A549 (cell line): ENCODE results near the gene ST6GAL1. TPM values are rescaled to one million over a fixed set of nuclear protein-coding genes. Genes with fewer than 3 reads are reported as not detected.

Source experiments
- ATAC-seq, 2 experiments: fragments of 200-7000 bp in 1 of 2; fragments of >200 bp in 1 of 2; cut with Nextera tagmentation in 1 of 2; cut with Tn5 transposase in 1 of 2; 3 replicates each; pipeline versions ENCODE4 v1.8.0 to v1.9.1; 2018 to 2020; ENCODE audit warnings: mild to moderate bottlenecking in 1 of 2, moderate library complexity in 1 of 2
- CTCF ChIA-PET: fragments of 300-600 bp; sonication (Branson Sonifier 250); formaldehyde crosslinking; extraction: SDS; loops from one replicate; lab custom pipeline; 2021; ENCODE audit warnings: antibody characterized with exemption, inconsistent platforms; lab: Yijun Ruan, JAX
- POLR2A ChIA-PET: fragments of 350-600 bp; formaldehyde crosslinking; extraction: SDS; loops from one replicate; lab custom pipeline; 2021; ENCODE audit warnings: antibody characterized with exemption, inconsistent platforms; lab: Yijun Ruan, JAX
- DNase-seq, 2 experiments: peaks; one replicate each; pipeline versions ENCODE4 v3.0.0 to v3.0.0-alpha.2; 2011 to 2016; ENCODE audit warnings: low read depth in 1 of 2, low spot score in 1 of 2
- FAIRE-seq: peaks from 2 replicates; lab custom pipeline; 2011; peaks lifted over from hg19 to GRCh38; lab: Jason Lieb, UNC
- H3K27ac ChIP-seq, 2 experiments: fragments of >200 bp; sonication (Bioruptor Twin); formaldehyde crosslinking; 3 replicates each; pipeline ENCODE4 v1.5.1; 2016 to 2017
- H3K4me1 ChIP-seq: fragments of >200 bp; sonication (Bioruptor Twin); formaldehyde crosslinking; 3 replicates; pipeline ENCODE4 v1.6.1; 2016
- H3K4me2 ChIP-seq: fragments of >200 bp; sonication (Bioruptor Twin); formaldehyde crosslinking; 3 replicates; pipeline ENCODE4 v1.6.1; 2016
- H3K4me3 ChIP-seq: fragments of >200 bp; sonication (Bioruptor Twin); formaldehyde crosslinking; 3 replicates; pipeline ENCODE4 v1.5.1; 2016
- H3K9me3 ChIP-seq: fragments of >200 bp; sonication (Bioruptor Twin); formaldehyde crosslinking; 3 replicates; pipeline ENCODE4 v1.6.1; 2016
- CBX2 ChIP-seq: fragments of 200-600 bp; sonication (generic); IDR thresholded peaks from 2 replicates; pipeline ENCODE4 v1.6.1; 2016; ENCODE audit warnings: low read depth, mild to moderate bottlenecking, borderline replicate concordance
- CBX8 ChIP-seq: fragments of 200-600 bp; sonication (generic); IDR thresholded peaks from 2 replicates; pipeline ENCODE4 v1.6.1; 2016
- CEBPB ChIP-seq, 2 experiments: fragments of >200 bp in 1 of 2; sonication (Bioruptor Twin) in 1 of 2; formaldehyde crosslinking in 1 of 2; IDR thresholded peaks; 2 replicates each; pipeline ENCODE4 v1.6.1; 2012 to 2016
- CHD4 ChIP-seq: fragments of 200-600 bp; sonication (generic); IDR thresholded peaks from 2 replicates; pipeline ENCODE4 v1.6.1; 2016; ENCODE audit warnings: antibody characterized with exemption, mild to moderate bottlenecking, borderline replicate concordance
- EHMT2 ChIP-seq: fragments of 200-600 bp; sonication (generic); IDR thresholded peaks from 2 replicates; pipeline ENCODE4 v1.6.1; 2016; ENCODE audit warnings: antibody characterized with exemption, low read depth, mild to moderate bottlenecking, moderate library complexity
- FOSB ChIP-seq: fragments of 250-450 bp; sonication (Bioruptor Pico); IDR thresholded peaks from 2 replicates; pipeline ENCODE4 v1.5.0; 2020; ENCODE audit warnings: mild to moderate bottlenecking, moderate library complexity
- FOXS1 ChIP-seq: fragments of 250-450 bp; sonication (Bioruptor Pico); IDR thresholded peaks from 2 replicates; pipeline ENCODE4 v1.5.0; 2020; ENCODE audit warnings: mild to moderate bottlenecking, moderate library complexity
- GATA3 ChIP-seq: IDR thresholded peaks from 2 replicates; pipeline ENCODE4 v1.6.1; 2012; ENCODE audit warnings: borderline replicate concordance
- HOXB5 ChIP-seq: fragments of 250-450 bp; sonication (Bioruptor Pico); IDR thresholded peaks from 2 replicates; pipeline ENCODE4 v1.5.0; 2020; ENCODE audit warnings: mild to moderate bottlenecking, moderate library complexity
- MAFK ChIP-seq: fragments of 450-650 bp; IDR thresholded peaks from 2 replicates; pipeline ENCODE4 v1.6.1; 2014; ENCODE audit not compliant: partially characterized antibody
- MAZ ChIP-seq: fragments of 150-350 bp; IDR thresholded peaks from 2 replicates; pipeline ENCODE4 v1.6.1; 2014; ENCODE audit warnings: antibody characterized with exemption, low read depth, low read length, borderline replicate concordance
- NPAS2 ChIP-seq: fragments of 250-450 bp; sonication (Bioruptor Pico); IDR thresholded peaks from 2 replicates; pipeline ENCODE4 v1.8.0; 2022; ENCODE audit warnings: mild to moderate bottlenecking, moderate library complexity, borderline replicate concordance
- NR3C1 ChIP-seq: fragments of >200 bp; sonication (Bioruptor Twin); formaldehyde crosslinking; IDR thresholded peaks from 3 replicates; pipeline ENCODE4 v1.6.1; 2017
- POLR2A ChIP-seq: IDR thresholded peaks from 2 replicates; pipeline ENCODE4 v1.6.1; 2012; ENCODE audit warnings: mild to moderate bottlenecking, low read length
- POLR2AphosphoS2 ChIP-seq: conservative IDR thresholded peaks from 2 replicates; pipeline ENCODE4 v1.6.1; 2012; ENCODE audit warnings: low read length, improper control_type of control experiment, inconsistent platforms
- RAD21 ChIP-seq, 2 experiments: fragments of >200 bp in 1 of 2; sonication (Bioruptor Twin) in 1 of 2; formaldehyde crosslinking in 1 of 2; IDR thresholded peaks in 1 of 2; conservative IDR thresholded peaks in 1 of 2; 2 replicates in 1 of 2; 3 replicates in 1 of 2; pipeline ENCODE4 v1.6.1; 2012 to 2018; ENCODE audit warnings: inconsistent platforms in 1 of 2
- RARB ChIP-seq: fragments of 250-450 bp; sonication (Bioruptor Pico); IDR thresholded peaks from 2 replicates; pipeline ENCODE4 v1.8.0; 2021; ENCODE audit warnings: mild to moderate bottlenecking, moderate library complexity
- SMC3 ChIP-seq: fragments of >200 bp; sonication (Bioruptor Twin); formaldehyde crosslinking; IDR thresholded peaks from 3 replicates; pipeline ENCODE4 v1.6.1; 2018; ENCODE audit warnings: inconsistent platforms
- SREBF2 ChIP-seq: fragments of 450-650 bp; IDR thresholded peaks from 2 replicates; pipeline ENCODE4 v1.6.1; 2014; ENCODE audit warnings: mild to moderate bottlenecking, moderate library complexity
- TFCP2L1 ChIP-seq: fragments of 250-450 bp; sonication (Bioruptor Pico); IDR thresholded peaks from 2 replicates; pipeline ENCODE4 v1.5.0; 2021; ENCODE audit warnings: mild to moderate bottlenecking
- ZC3H11A ChIP-seq: fragments of 450-650 bp; IDR thresholded peaks from 2 replicates; pipeline ENCODE4 v1.6.1; 2014; ENCODE audit warnings: antibody characterized with exemption, mild to moderate bottlenecking
- WGBS: methylation state at CpG from one replicate; pipeline ENCODE4 v1.1.6; 2017; ENCODE audit errors: missing lambda C conversion rate; 5-methylcytosine and 5-hydroxymethylcytosine counted together
- polyA plus RNA-seq, 4 experiments: library from polyadenylated mRNA; depleted of rRNA in 3 of 4; stranded (reverse); fragments of >200 nt; fragmentation: RNase III in 1 of 4; extraction: RNeasy Plus Mini Kit Qiagen cat#74134 plus additional on column Dnase treatment in 1 of 4; gene quantifications; 2 replicates in 3 of 4; 3 replicates in 1 of 4; pipeline ENCODE4 v1.2.3, GENCODE V29; 2011 to 2017

Gene ST6GAL1
- polyA plus RNA-seq, 2 of the 4 experiments (the other 2 are of a cell fraction), result 3.9 to 6.5 TPM

- ATAC-seq, result no peak
- ChIA-PET CTCF (interaction anchor here (0.9 to 1.5 kb wide), 2 partner anchors 10 to 19 kb away, joined by 3 read pairs; no protein-coding TSS in a partner anchor), POLR2A (no interaction called here)
- H3K4me2 ChIP-seq, result peak overlapping the region; percentile 45
- no peak for FAIRE-seq
- WGBS, result 78% methylated on average over 12 of the region's 12 CpGs
- H3K4me1 ChIP-seq, result peaks cover 36% of the 10 kb centered on the region
- no peaks in the 10 kb centered on the region for H3K9me3 ChIP-seq
- peak overlapping the region; percentile 73 to 87 for H3K27ac ChIP-seq
- no peak for TF ChIP-seq CBX2
- TF ChIP-seq CEBPB (IDR thresholded peaks at IDR 0.05), result peak; percentile 82 to 87
- DNase-seq, result no peak
- H3K4me3 ChIP-seq, result no peak overlapping the region
Observed at GRCh38 chr3:187064210-187065115, 134.1 kb downstream of the ST6GAL1 start.

GRCh38 chr3:187066228-187066995 lies 136.1 kb downstream of the ST6GAL1 start:
- no peak overlapping the region for H3K4me3 ChIP-seq
- CTCF ChIA-PET, result interaction anchor here (0.5 to 1.5 kb wide), 3 partner anchors 217 to 1947 kb away, joined by 3 to 5 read pairs (median 3); no protein-coding TSS in a partner anchor
- TF ChIP-seq CBX8, result no peak
- TF ChIP-seq GATA3, result no peak
- no peak for TF ChIP-seq EHMT2
- TF ChIP-seq POLR2A, result no peak
- TF ChIP-seq TFCP2L1 (CRISPR knock-in tag), result no peak
- TF ChIP-seq CHD4, result no peak
- no peak for TF ChIP-seq FOSB (CRISPR knock-in tag)
- no peak for TF ChIP-seq FOXS1
- TF ChIP-seq SMC3, result no peak
- no peak for TF ChIP-seq NPAS2 (CRISPR knock-in tag)
- no peak for TF ChIP-seq MAFK
- TF ChIP-seq RAD21 (conservative IDR thresholded peaks at IDR 0.05 in 1 of 2, IDR thresholded peaks at IDR 0.05 in 1 of 2), result no peak
- TF ChIP-seq POLR2AphosphoS2, result no peak
- TF ChIP-seq ZC3H11A, result no peak
- TF ChIP-seq, all 56 proteins: peak for 0
- H3K4me1 ChIP-seq, result peaks cover 36% of the 10 kb centered on the region
- no peak for FAIRE-seq
- POLR2A ChIA-PET, result no interaction called here
- H3K4me2 ChIP-seq, result no peak overlapping the region
- DNase-seq, result peak; percentile 46 to 66
- H3K9me3 ChIP-seq, result no peaks in the 10 kb centered on the region
- peak overlapping the region in 1 of 2 experiments; percentile 33; a peak in 1 of 6 replicates for H3K27ac ChIP-seq
- peak; percentile 80 to 84 for ATAC-seq
- WGBS, result 70% methylated on average over 7 of the region's 7 CpGs

- WGBS, result 84% methylated on average over 5 of the region's 5 CpGs
- no peak overlapping the region for H3K4me3 ChIP-seq
- H3K4me2 ChIP-seq, result no peak overlapping the region
- FAIRE-seq, result no peak
- no peak for DNase-seq
- H3K9me3 ChIP-seq, result no peaks in the 10 kb centered on the region
- peaks cover 16% of the 10 kb centered on the region for H3K4me1 ChIP-seq
- no peak for ATAC-seq
- no peak for TF ChIP-seq HOXB5 (CRISPR knock-in tag)
- TF ChIP-seq, all 56 proteins: peak for 0
- ChIA-PET POLR2A (no interaction called here), CTCF (interaction anchor here (1.4 kb wide), 1 partner anchor 219 kb away, joined by 5 read pairs; no protein-coding TSS in a partner anchor)
- H3K27ac ChIP-seq, result no peak overlapping the region
Observed at GRCh38 chr3:187068787-187069186, 138.5 kb downstream of the ST6GAL1 start.

- Histone ChIP-seq H3K4me1 (0 out of 3 replicates have a peak, but pooled peaks cover 5% of the 10 kb centered on the region), H3K4me2 (no peak overlapping the region)
- WGBS, result 95% methylated on average over 4 of the region's 7 CpGs
- no peak for TF ChIP-seq RARB
- TF ChIP-seq SREBF2, result no peak
- no peak for TF ChIP-seq NPAS2 (CRISPR knock-in tag)
- TF ChIP-seq MAZ, result no peak
- TF ChIP-seq NR3C1, result no peak
- no peak for TF ChIP-seq POLR2A
- TF ChIP-seq, all 56 proteins: peak for 0
- CTCF ChIA-PET, result no interaction called here
- Histone ChIP-seq H3K27ac (no peak overlapping the region), H3K4me3 (no peak overlapping the region), H3K9me3 (no peaks in the 10 kb centered on the region)
- FAIRE-seq (no peak), DNase-seq (no peak), ATAC-seq (no peak)
- POLR2A ChIA-PET, result no interaction called here
Observed at GRCh38 chr3:187069857-187070516, 139.7 kb downstream of the ST6GAL1 start.
